NCI-H510A (cell line): ENCODE data around the gene SPATA24.
"Not testable (repeated sequence)": the region's sequence is repeated elsewhere in the genome, so short reads cannot be mapped to it uniquely, and the experiment has no call there.

Experiments used
- DNase-seq: peaks from one replicate; lab custom pipeline; 2025; lab: John Stamatoyannopoulos, UW

Gene SPATA24, protein sequence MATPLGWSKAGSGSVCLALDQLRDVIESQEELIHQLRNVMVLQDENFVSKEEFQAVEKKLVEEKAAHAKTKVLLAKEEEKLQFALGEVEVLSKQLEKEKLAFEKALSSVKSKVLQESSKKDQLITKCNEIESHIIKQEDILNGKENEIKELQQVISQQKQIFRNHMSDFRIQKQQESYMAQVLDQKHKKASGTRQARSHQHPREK

GRCh38 chr5:139403787-139404483, at the start of gene SPATA24:
SPATA24 (minus strand) TSS chr5:139404089; CDS start chr5:139404060, 29 bp downstream.
- peak; percentile 92 for DNase-seq

- DNase-seq, result no peak
Observed at GRCh38 chr5:139451878-139452660, 48.2 kb upstream of the SPATA24 start.

DNA sequence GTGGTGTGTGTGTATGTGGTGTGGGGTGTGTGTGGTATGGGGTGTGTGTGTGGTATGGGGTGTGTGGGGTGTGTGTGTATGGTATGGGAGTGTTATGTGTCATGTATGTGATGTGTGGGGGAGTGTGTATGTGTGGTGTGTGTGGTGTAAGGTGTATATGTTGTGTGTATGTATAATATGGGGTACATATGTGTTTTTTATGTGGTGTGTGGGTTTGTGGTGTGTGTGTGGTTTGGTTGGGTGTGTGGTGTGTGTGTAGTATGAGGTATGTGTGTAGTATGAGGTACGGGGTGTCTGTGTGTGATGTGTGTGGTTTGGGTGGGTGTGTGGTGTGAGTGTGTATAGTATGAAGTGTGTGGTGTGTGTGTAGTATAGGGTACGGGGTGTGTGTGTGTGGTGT, 47.3 kb upstream of the SPATA24 start:
- no peak for DNase-seq

DNA sequence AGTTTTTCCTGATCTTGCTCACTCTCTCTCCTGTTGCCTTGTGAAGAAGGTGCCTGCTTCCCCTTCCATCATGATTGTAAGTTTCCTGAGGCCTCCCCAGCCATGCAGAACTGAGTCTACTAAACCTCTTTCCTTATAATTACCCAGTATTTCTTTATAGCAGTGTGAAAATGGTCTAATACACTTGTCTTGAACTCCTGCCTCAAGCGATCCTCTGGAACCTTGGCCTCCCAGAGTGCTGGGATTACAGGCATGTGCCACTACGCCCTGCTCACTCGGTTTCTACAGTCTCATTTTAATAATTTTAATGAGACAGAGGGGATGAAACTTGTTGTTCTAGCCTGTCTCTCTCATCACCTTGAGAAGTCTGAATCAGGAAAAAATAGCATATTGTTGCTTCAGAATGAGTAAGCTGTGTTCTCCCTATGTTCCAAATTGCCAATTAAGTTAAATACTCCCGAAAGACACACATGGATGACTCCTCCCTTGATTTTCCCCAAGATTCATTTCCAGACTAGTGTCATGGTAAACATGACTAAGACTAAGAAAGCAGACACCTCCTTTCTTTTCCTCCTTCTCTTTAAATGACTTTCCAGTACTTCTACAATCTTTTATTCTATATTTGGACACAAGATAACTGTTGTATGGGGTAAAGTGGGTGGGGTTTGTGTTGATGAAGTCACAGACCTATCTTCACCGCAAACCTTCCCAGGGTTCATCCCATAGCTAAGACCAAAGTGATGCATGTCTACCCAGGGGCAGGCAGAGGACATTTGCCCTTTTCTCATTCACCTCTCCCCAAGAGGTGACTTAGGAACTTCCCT, 43.3 kb upstream of the SPATA24 start:
- no peak for DNase-seq

DNA sequence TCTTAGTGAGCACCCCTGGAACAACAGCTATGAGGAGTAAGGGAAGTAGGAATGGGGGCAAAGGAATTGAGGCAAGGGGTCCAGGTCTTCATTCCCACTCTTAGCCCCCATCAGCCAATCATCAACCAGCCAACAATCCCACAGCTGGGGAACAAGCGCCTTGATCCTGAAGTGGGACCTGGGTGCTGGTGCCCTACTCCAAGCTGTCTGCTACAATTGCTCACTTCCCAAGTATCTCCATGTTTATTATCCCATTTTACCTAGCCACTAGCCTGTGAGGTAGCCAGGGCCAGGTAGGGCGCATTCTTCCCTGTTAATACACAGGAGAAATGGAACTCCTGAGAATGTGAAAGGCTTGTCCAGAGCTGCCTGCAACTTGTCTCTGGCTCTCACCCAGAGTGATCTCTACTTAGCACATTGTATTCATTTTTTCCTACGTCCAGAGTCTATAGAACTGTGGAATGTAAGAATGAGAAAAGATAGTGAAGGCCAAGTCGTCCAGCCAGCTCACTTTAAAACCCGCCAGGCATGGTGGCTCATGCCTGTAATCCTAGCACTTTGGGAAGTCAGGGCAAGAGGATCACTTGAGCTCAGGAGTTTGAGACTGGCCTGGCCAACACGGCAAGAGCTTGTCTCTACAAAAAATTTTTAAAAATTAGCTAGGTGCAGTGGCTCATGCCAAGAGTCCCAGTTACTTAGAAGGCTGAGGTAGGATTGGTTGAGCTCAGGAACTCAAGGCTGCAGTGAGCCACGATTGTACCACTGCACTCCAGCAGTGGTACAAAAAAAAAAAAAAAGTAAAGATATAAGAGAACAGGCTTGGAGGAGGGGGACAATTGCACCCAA, 41.7 kb upstream of the SPATA24 start:
- DNase-seq, result no peak

DNA sequence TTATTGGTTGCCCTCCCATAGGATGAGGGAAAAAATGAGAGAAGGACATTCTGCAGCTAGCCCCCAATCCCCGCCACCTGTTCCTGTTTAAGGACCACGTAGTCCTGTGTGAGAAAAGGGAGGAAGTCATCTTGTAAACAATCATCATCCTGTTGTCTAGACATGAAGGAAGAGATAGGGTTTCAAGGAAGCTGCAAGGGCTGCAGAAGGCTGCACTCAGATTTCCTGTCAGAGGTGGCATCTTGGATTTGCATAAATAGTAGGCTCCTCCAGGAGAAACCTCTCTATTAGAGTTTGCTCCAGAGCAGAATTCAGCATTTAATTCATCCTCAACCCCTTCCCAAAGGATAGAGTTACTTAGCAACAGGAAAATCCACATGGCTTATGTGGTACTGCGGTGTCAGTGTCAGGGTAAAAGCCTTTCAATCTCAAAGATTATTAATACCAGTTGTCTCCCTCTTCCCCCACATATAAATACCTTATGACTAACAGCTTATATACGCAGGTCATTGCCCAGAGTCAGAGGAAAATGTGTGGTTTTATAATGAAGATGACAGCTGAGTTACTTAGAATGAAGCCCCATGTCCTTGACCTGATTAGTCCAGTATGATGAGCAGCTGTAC, 40.1 kb upstream of the SPATA24 start:
- DNase-seq, result no peak

GRCh38 chr5:139440416-139440815, 36.5 kb upstream of the SPATA24 start:
- DNase-seq, result not testable (repeated sequence)

DNA sequence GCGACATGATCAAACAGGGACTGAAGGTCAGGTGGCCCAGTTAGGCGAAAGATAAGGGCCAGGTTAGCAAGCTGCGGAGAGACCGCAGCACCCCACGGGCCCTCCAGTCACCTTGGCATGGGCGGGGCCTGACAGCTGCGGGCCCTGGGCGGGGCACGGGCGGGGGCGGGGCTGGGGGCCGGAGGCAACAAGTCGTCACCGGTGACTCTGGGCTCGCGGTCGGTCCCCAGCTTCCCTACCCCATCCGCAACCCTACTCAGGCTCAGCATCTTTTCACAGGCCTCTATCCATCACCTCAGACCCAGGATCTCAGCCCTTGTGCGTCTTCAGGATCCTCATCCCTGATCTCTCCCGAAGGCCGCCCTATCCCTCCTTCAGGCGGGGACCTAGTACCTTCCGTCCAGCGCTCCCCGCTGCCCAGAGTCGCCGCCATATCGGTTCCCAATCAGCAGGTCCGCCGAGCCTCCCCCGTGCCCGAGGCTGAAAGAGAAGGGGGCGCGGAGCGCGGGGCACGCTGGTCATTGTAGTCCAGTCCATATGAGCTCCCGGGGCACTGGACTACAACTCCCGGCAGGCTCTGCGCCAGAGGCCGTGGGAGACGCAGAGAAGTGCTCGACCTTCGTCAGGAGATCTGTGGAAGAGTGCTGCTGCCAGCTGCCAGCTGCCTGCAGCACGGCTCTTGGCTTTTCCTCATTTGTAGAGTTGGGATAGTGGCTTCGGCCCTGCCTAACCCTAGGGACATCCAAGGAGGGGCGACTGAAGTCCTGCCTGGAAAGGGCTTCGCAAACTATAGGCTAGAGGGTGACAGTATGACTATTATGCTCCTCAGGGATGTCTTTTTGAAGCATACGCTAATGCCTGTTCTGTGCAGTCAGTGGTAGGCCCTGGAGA, 35.4 kb upstream of the SPATA24 start, which contains the start of gene DNAJC18:
Gene DNAJC18 (minus strand): TSS at position 513 of the 891 bp plus-strand sequence. CDS start 80 bp downstream, at position 433.
- DNase-seq, result peak; percentile 80

DNA sequence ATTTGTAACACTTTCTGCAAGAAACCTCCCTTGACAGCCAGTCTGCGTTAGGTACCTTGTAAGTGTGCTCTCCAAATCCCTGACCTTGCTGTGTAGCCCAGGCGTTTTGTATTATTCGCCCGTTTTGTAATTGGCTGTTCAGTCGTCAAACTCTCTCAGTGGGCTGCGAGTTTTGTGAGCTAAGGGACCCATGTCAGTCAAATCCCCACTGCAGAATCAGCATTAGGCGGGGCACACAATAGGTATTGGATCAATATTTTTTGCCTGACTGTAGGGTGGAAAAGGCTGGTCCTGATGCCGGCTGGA, 34.8 kb upstream of the SPATA24 start:
- DNase-seq, result no peak

GRCh38 chr5:139435676-139436075, 31.8 kb upstream of the SPATA24 start:
- DNase-seq, result no peak

DNA sequence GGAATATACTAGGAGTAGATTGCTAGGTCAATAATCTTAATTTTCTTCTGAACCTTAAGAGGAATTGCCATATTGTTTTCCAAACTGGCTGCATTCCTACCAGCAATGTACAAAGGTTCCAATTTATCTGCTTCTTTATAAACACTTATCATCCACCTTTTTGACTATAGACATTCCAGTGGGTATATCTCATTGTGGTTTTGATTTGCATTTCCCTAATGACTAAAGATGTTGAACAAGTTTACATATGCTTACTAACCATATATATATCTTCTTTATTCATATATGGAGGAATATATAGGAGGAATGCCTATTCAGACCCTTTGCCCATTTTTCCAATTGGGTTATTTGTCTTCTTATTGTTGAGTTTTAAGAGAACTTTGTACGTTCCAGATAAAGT, 27.8 kb upstream of the SPATA24 start:
- no peak for DNase-seq

- DNase-seq, result no peak
Observed at GRCh38 chr5:139430015-139430414, 26.1 kb upstream of the SPATA24 start.

DNA sequence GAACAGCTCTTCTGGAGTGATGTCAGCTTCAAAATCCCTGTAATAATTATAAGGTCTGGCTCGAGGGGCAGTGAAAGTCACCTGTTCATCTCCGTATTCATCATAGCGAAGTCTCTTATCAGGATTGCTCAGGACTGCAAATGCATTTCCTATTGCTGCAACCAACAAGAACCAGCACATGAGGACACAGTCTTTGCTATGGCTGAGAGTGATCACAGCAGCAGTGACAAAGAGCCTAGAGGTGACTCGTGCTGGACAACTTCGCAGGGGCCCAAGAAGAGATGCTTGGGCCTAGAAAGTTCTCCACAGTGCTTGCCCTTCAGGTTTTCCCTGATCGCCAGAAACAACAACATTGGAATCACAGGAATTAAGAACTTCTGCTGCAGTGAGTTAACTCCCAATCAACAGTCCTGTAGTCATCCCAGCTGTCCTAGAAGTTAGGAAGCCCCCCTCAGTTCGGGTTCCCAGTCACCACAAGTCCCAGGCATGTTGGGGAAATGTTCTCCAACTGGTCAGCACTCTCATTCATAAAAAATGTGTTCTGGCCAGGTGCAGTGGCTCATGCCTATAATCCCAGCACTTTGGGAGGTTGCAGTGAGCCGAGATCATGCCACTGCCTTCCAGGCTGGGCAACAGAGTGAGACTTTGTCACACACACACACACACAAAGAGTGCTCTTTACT, 22.5 kb upstream of the SPATA24 start:
- DNase-seq, result no peak

- no peak for DNase-seq
Observed at GRCh38 chr5:139425497-139425896, 21.6 kb upstream of the SPATA24 start.

GRCh38 chr5:139422307-139422893, 18.5 kb upstream of the SPATA24 start:
- no peak for DNase-seq

DNA sequence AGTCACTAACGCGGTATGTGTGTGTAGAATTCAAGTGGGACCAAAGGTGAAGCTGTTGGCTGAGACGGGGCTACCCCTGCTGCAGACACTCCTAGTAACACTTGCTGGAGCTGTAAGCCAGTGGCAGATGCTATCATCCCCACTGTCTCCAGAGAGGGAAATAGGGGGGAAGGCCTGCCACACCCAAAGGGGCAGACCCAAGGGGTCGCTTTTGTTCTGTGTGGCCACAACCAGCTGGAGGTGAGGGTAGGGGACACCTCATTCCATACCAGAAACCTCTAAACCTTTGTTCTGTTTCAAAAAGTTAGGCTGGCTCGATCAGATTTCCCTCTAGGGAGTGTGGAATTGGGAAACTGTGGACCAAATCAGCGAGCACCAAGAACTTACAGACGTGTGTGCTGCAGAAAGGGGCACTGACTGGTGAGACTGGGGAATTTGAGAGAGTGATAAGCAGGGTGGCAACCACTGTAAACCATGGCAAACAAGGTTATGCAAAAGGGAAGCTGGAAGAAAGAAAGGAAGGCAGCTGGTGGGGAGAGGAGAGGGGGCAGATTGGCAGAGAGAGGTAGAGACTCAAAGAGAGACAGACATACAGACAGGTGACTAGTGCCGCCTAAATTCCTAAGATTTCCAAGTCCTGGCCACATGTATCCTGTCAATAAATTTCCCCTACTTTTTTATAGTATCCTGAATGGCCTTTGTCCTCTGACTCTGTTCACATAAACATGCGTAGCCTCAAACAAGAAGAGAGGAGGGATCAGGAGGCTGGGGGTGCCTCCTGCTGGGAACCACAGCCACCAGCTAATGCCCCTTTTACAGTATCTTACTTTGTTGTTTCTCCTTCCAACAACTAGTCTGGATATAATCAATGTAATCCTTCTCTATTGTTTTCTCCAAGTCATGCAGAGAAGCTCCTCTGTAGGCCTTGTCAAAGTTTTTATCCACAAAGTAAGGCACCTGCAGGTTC, 15.6 kb upstream of the SPATA24 start:
- no peak for DNase-seq

DNA sequence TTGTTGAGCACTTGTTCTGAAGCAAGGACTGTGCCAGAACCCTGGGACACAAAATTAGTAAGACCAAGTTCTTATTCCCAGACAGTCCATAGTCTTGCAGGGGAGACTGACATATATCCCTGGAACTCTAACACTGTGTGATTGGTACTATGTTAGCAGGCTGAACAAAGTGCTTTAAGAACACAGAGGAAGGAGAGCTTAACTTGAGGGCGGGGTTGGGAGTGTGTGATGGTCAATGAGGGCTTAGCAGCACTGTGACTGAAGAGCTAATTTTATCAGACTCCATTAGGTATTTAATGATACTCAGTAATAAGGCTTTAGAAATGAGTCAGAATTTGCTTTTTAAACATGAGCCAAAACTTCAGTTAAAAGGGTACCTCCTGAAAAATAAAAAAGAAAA, 14.9 kb upstream of the SPATA24 start:
- DNase-seq, result no peak

GRCh38 chr5:139417214-139417613, 13.3 kb upstream of the SPATA24 start:
- no peak for DNase-seq
